Stimulated activated naive CD4-positive, alpha-beta T cell (primary cell): ENCODE results near the gene WNT6.

Experiments
- DNase-seq, 6 experiments: peaks; one replicate each; lab custom pipeline; 2025; lab: John Stamatoyannopoulos, UW

WNT6 gene

DNA sequence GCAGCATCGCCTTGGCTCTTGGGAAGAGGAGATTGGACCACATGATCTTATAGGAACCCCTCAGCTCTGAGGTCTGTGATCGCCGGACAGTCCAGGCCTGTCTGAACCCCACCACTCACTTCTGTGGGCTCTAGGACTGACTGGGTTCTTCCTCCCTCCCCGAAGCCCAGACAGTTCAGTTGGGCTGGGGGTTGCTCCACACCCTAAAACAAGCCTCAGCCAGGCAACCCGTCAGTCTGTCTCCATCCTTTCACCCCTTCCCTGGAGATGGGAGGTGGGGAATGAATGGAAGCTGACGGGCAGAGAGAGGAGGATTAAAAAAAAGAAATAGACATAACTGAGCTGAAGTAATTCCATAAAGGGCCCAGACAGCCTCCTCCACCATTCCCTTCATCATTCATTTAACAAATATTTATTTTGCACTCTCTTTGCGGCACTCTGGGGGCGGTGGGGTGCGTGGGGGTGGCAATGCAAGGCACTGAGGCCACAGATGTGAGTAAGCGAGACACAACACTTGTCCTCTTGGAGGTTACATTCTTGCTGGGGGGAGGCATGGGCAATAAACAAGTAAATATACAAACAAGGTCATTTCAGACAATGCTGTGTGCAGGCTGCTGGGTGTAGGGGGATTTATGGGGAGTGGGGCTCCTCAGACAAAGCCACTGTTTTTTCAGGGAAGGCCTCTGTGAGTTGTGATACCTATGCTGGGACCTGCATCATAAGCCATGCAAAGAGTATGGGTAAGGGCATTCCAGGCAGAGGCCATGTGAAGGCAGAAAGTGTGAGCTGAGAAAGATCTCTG lies 33.9 kb downstream of the WNT6 start:
- DNase-seq = peak in 2 of 6 experiments; percentile 34 to 44

DNA sequence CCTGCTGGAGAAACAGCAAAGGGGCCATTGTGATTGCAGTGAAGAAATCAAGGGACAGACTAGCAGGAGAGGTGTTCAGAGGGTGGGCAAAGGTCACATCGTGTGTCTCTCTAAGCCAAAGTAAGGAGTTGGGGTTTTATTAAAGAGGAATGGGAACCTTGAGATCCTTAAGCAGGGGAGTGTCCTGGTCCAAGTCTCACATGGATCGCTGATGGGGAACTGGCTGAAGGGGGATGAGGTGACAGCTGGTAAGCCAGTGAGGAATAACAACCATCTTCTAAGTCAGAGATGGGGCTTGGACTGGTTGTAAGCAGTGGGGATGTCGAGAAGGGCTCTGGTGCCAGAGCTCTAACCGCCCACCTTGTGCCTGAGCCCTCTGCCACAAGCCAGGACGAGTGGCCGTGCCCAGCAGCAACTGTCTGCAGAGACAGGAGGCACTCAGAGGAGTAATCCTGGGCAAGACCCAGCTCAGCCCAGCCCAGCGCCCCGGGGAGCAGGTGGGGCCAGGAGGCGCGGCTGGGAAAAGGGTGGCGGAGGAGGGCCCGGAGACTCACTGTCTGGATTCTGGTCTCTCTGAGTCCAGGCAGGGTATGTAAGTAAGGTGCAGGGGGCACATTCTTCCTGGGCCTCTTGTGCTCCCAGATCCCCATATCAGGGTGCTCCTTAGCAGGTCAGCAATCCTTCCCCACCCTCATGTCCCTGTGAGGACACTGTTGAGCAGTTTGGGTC lies 34.7 kb downstream of the WNT6 start:
- DNase-seq = no peak

DNA sequence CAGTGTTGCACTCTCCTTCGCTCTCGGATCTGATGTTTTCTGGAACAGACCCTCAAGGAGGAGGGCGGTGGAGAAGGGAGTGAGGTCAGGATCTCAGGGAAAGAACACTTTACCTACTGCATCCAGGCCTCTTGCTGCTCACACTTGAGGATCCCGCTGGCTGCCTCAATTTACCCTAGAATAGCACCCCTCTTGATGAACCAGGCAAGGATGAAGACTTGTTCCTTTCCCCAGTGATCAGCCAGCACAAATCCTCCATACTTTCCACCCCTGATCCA lies 35.2 kb downstream of the WNT6 start:
- DNase-seq = no peak

DNA sequence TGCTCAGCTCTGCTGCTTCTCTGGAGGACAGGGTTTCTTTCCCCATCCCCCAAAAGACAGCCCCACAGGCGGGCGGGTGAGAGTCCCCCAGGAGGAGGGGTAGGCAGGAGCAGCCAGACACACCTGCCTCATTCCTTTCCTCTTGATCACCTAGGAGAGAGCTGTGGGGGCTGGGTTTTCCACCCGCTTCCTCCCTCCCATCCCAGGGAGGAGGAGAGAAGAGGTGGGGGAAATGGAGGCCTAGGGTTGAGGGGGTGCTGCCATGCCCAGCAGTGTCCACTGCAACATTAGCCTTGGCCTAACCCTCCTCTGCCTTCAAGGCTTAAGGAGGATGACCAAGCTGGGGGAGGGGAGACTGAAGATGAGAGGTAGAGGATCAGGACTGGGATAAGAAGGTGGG lies 35.7 kb downstream of the WNT6 start:
- DNase-seq = no peak

DNA sequence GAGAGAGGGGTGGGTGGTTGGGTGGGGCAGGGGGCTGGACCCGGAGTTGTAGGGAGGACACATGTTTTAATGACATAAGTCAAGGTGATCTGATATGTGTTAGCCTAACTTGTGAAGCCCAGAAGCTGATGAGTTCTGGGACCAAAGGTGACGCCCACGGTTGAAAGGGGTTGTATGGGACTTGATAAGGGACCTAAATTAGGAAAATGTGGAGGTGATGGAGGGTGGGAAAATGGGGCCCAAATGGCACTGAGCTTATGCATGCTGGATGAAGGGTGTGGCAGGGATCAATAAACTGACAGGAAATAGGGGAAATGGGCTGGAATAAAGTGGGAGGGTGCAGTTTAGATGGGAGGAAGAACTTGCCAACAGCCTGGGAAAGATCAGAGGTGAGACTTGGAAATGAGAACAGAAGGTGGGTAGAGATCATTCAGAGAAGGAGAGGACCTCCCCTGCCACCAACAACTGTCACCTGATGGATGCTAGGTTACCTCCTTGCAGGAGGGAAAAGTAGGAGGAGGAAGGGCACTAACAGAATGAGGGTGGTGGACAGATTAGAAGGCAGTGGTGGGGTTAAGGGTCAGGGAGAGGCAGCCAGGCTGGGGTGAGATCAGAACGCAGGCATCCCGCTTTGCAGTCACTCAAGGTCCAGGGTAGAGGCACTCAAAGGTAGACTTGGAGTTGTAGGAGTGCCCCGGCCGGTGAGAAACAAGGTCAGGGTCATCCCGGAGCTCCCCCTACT lies 36.3 kb downstream of the WNT6 start:
- peak in 1 of 6 experiments; percentile 35 for DNase-seq

DNA sequence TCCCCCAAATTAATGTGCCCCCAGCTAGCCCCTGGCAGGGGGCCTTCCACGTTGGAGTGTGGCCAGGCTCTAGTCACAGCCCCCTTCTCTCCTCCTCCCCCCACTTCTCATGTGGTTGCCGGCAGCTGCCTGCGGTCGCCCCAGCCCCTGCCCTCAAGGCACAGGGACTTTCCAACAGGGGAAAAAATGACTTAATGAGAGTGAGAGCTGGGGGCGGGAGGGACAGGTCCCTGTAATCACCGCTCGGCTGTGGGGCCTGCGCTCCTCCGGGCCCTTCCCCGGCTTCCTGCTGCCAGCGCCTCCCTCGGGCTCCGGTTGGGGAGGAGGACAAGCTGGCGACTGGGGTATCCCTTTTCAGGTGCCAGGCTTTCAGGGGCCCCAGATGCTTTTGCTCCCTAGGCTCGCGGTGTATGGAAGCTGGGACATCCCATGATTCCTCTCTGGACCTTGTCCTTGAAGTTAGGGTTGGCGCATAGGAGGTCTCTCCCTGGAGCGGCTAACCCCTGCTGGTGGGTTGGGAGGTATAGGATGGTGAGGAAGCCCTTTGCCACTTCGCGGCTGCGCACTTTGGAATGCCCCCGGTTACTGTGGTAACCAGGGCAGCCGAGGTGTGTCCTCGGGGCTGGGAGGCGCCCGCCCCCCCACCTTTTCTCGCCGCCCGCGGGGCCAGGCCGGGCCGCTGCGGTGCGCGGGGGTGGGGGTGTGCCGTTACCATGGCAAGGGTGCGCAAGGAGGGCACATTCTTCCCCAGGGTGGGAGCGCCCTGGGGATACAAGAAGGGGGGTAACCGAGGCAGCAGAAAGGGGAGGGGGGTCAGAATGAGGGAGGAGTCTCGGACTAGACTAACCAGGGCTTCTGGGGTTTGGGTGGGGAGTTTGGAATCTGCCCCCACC lies 37.1 kb downstream of the WNT6 start:
- DNase-seq = peak; percentile 69 to 81 (median 72)

DNA sequence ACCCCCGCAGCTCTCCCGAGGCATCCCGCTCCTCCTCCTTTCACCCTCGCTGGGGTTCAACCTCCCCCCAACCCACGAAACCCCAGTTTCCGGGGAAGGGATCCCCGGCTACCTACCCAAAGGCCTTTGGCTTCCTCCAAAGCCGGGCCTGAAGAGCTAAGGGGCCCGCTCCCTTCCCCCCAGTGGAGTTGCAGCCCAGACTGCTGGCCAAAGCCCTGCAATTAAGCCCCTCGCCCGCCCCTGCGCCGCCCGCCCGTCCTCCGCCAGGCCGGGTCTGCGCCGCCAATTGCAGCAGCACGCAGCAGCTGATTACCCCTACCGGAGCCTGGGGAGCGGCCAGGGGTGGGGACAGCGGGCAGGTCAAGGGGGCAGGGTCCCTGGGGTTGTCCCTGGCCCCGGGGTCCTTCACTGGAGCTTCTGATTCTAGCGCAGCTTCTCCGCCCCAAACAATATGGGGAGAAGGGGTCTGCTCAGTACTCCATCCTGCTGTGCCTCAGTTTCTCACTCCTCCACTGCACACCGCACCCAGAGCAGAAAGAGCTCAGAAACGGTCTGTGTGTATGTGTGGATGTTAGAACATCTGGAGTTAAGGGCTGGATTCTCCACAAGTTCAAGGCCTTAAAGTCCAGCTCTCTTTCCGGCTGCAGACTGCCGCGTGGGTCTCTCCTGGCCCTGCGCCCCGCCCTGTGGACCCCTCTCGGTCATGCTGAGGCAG lies 37.9 kb downstream of the WNT6 start:
- DNase-seq = peak in 1 of 6 experiments; percentile 48

DNA sequence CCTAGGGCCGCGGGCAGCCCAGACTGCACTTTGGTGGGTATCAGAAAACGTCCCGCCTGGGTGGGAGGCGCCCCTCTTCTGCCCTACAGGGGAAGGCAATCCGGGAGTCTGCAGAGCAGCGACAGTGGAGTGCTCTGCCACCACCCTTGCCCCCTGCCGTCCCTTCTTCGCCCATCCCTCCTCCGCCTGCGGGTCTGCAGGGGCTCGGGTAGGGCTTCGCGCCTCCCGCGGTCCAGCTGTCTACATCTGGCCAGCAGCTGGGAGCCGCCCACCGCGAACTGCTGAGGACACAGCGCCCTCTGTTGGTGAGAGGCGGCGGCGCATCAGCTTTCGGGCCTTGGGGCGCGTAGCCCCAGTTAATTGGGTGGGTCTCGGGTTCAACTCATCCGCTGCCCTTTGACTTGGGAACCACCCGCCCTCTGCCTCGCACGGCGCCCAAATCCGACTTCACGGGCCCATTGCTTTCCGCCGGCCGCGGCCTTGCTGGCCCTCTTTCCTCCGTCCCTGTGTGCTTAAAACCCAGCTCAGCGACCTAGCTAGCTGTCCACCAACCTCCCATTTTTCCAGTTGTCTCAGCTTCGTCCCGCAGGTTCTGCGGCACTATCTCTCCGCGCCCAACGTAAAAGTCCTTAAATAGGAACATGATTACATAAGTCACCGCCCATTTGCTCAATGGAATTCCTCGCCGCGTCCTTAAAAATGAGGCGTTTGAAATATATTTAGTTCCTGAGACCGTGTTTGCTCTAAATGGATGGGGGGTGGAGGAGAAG lies 38.7 kb downstream of the WNT6 start:
- peak; percentile 41 to 81 (median 70) for DNase-seq

DNA sequence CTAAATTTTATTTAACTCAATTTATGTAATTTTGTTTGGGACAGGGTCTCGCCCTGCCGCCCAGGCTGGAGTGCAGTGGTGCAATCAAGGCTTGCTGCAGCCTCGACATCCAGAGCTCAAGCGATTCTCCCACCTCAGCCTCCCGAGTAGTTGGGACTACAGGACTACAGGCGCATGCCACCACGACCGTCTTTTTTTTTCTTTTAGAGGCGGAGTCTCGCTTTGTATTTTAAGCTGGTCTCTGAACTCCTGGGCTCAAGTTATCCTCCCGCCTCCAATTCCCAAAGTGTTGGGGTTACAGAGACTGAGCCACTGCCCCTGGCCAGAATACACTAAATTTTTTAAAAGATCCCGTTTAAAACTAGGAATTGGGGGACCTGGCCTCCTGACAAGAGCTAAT lies 39.5 kb downstream of the WNT6 start:
- DNase-seq = no peak

DNA sequence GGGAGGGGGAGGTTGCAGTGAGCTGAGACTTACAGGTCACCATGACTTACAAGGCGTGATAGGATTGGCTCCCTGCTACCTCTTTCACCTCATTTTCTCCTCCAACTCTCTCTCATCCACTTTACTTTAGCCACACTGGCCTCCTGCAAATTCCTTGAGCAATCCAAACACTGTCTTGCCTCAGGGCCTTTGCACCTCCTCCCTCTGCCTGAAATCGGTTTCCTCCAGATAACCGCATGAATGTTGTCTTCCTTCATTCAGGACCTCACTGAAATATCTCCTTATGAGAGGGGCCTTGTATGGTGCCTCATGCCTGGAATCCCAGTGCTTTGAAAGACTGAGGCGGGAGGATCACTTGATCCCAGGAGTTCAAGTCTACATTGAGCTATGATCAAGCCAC lies 42.8 kb downstream of the WNT6 start:
- DNase-seq = no peak

DNA sequence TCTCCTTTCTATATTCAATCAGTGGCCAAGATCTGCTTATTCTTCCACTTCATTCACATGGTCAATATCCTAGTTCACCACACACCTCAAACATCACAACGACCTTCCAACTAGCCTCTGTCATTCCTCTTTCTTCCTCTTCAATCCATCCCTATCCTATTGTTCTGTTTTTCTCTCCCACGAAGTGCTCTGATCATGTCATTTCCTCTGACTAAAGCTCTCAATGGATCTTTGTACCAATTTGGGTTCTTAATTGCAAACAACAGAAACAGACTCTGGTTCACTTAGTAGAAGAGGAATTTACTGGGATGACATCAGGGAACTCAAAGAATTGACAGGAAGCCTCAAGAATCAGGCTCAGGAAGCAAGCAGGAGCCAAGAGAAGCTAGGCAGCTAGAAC lies 44.6 kb downstream of the WNT6 start:
- DNase-seq = no peak

DNA sequence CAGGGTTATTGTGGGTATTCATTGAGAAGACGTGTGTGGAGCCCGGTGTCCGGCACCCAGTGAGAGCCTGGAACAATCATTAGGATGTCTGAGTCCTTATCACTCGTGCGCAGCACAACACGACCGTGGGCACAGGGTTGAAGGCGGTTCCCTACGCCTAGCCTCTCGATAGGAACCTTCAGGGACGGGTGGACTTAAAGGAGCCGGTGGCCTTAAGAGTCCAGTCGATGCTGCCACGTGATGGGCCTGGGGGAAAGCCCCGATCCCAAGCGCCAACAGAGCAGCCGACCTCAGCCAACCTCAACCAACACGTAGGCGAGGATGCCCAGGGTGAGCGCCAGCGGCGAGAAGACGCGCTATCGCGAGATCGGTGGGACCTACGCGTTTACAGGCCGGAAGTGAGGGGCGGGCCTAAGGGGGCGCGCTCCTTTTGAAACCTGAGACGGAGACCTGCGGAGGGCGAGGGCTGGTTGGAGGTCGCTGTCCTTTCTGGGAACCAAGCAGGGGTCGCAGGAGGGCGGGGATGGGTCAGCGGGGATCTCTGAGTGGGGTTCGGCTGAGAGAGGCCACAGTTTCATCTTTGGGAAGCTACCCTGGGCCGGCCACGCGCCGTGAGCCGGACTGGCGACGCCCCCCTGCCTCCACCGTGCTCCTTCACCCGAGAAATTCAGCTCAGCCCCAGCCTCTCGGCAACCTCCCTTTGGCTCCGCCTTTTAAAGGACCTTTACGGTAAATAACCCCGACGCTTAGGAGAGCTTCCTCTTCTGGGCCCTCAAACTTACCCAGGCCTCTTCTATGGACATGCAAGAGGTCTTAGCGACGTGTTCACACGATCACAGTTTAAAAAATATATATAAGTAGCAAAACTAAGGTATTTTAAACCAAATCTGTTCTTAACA lies 49.4 kb downstream of the WNT6 start:
- peak; percentile 66 to 88 (median 82) for DNase-seq

DNA sequence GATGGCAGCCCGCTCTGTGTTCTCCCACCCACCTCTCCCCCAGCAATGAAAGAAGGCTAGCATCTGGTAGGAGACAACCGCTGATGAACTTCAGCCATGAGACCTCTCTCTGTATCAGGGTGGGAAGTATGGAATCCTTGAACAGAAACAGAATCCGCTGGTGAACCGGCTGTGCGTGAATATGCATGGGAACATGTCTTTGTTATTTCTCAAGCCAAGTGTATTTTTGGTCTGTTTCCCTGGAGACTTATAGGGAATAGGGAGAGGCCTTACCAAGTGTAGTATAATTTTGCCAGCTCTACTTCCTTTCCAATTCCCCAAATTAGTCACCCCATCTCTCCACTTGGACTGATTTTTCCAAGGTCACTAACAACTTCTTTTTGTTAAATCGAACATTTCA lies 51.1 kb downstream of the WNT6 start:
- DNase-seq = no peak

DNA sequence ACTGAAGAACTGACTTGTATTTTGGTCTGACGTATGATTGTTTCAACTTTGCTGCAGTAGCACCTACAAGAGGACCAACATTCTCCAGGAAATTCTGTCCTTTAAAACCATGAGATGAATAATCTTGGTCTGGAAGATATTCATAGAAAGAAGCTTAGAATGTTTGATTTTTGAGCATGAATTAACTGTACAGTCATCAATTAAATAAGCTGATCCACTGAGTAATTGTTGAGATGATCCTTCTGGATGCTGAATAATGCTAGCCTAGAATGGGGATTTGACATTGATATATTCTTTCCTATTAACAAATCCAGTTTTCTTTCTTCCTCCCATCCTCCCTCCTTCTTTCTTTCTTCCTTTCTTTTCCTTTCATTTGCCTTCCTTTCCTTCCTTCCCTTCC lies 60.9 kb downstream of the WNT6 start:
- no peak for DNase-seq
